Smooth muscle cell (in vitro differentiated cells): ENCODE measurements around the gene NELL1. TPM values are rescaled to one million over a fixed set of nuclear protein-coding genes. Genes with fewer than 3 reads are reported as not detected.

Experiments
- DNase-seq: peaks from one replicate; lab custom pipeline; 2025; ENCODE audit not compliant: unreplicated experiment; lab: John Stamatoyannopoulos, UW
- H2AFZ ChIP-seq: fragments of 200-600 bp; sonication (generic); 2 replicates; pipeline ENCODE4 v1.6.0; 2016; ENCODE audit warnings: antibody characterized with exemption, low read depth, mild to moderate bottlenecking
- H3F3A ChIP-seq: fragments of 200-600 bp; sonication (generic); 2 replicates; pipeline ENCODE4 v1.6.0; 2017; ENCODE audit warnings: antibody characterized with exemption, low read depth
- H3K27ac ChIP-seq: fragments of 200-600 bp; sonication (generic); 2 replicates; pipeline ENCODE4 v1.5.1; 2016; ENCODE audit warnings: low read depth, mild to moderate bottlenecking
- H3K27me3 ChIP-seq: fragments of 200-600 bp; sonication (generic); 2 replicates; pipeline ENCODE4 v1.6.1; 2016; ENCODE audit warnings: low read depth, mild to moderate bottlenecking
- H3K36me3 ChIP-seq: fragments of 200-600 bp; sonication (generic); 2 replicates; pipeline ENCODE4 v1.5.1; 2016; ENCODE audit warnings: low read depth
- H3K4me1 ChIP-seq: fragments of 200-600 bp; sonication (generic); 2 replicates; pipeline ENCODE4 v1.5.1; 2016; ENCODE audit warnings: low read depth
- H3K4me2 ChIP-seq: fragments of 200-600 bp; sonication (generic); 2 replicates; pipeline ENCODE4 v1.6.0; 2016; ENCODE audit warnings: mild to moderate bottlenecking
- H3K4me3 ChIP-seq: fragments of 200-600 bp; sonication (generic); 2 replicates; pipeline ENCODE4 v1.5.1; 2016; ENCODE audit warnings: mild to moderate bottlenecking
- H3K79me2 ChIP-seq: fragments of 200-600 bp; sonication (generic); 2 replicates; pipeline ENCODE4 v1.6.0; 2016; ENCODE audit warnings: low read depth, mild to moderate bottlenecking
- H3K9ac ChIP-seq: fragments of 200-600 bp; sonication (generic); 2 replicates; pipeline ENCODE4 v1.6.0; 2016; ENCODE audit warnings: low read depth
- H3K9me3 ChIP-seq: fragments of 200-600 bp; sonication (generic); replicated peaks from 2 replicates; pipeline ENCODE4 v1.5.1; 2016; ENCODE audit warnings: low read depth
- H4K20me1 ChIP-seq: fragments of 200-600 bp; sonication (generic); 2 replicates; pipeline ENCODE4 v1.6.0; 2016; ENCODE audit warnings: low read depth
- CTCF ChIP-seq: fragments of 200-600 bp; sonication (generic); IDR thresholded peaks from 2 replicates; pipeline ENCODE4 v1.5.1; 2017; ENCODE audit warnings: borderline replicate concordance, mild to moderate bottlenecking, antibody characterized with exemption; ENCODE audit not compliant: insufficient read depth, poor library complexity, severe bottlenecking
- WGBS: methylation state at CpG from one replicate; pipeline ENCODE4 v1.1.7; 2016; ENCODE audit warnings: low lambda C conversion rate; 5-methylcytosine and 5-hydroxymethylcytosine counted together
- polyA plus RNA-seq: library from polyadenylated mRNA; unstranded; fragments of >200 nt; fragmentation: Nextera tagmentation; extraction: Ambion mirVana; gene quantifications from 2 replicates; pipeline ENCODE4 v1.2.1, GENCODE V29; 2016
- total RNA-seq: library from RNA; depleted of rRNA; stranded (reverse); fragments of >200 nt; gene quantifications from 2 replicates; pipeline ENCODE4 v1.2.3, GENCODE V29; 2014

The NELL1 gene
- total and polyA plus RNA-seq, 2 experiments from 2014 or later = not detected

GRCh38 chr11:20712912-20713311 lies 43.5 kb downstream of the NELL1 start:
- H4K20me1 ChIP-seq = no peaks in the 10 kb centered on the region
- no peak overlapping the region for H3K4me2 ChIP-seq
- no peaks in the 10 kb centered on the region for H3K79me2 ChIP-seq
- H3K4me3 ChIP-seq = no peak overlapping the region
- no peak overlapping the region for H2AFZ ChIP-seq
- TF ChIP-seq CTCF = no peak
- H3K9ac ChIP-seq = no peak overlapping the region
- no peak for DNase-seq
- no peaks in the 10 kb centered on the region for H3K9me3 ChIP-seq
- 91% methylated on average over 3 of the region's 3 CpGs for WGBS
- H3K27ac ChIP-seq = no peak overlapping the region
- H3K36me3 ChIP-seq = no peaks in the 10 kb centered on the region
- no peaks in the 10 kb centered on the region for H3F3A ChIP-seq
- H3K4me1 ChIP-seq = no peaks in the 10 kb centered on the region
- no peaks in the 10 kb centered on the region for H3K27me3 ChIP-seq

- no peak for DNase-seq
- Histone ChIP-seq H3K36me3 (no peaks in the 10 kb centered on the region), H3K27ac (no peak overlapping the region), H3K9ac (no peak overlapping the region), H3K79me2 (no peaks in the 10 kb centered on the region), H4K20me1 (no peaks in the 10 kb centered on the region), H3K4me2 (no peak overlapping the region), H3K4me1 (no peaks in the 10 kb centered on the region), H3K4me3 (no peak overlapping the region), H3K27me3 (no peaks in the 10 kb centered on the region), H2AFZ (no peak overlapping the region), H3K9me3 (no peaks in the 10 kb centered on the region), H3F3A (no peaks in the 10 kb centered on the region)
- WGBS = 67% methylated on average over 1 of the region's 1 CpG
- TF ChIP-seq CTCF = no peak
These were observed 46.1 kb downstream of the NELL1 start for GRCh38 chr11:20715464-20715863.

GRCh38 chr11:20715931-20716330 lies 46.5 kb downstream of the NELL1 start:
- Histone ChIP-seq H3K79me2 (no peaks in the 10 kb centered on the region), H3K27ac (no peak overlapping the region), H4K20me1 (no peaks in the 10 kb centered on the region), H3F3A (no peaks in the 10 kb centered on the region), H3K4me3 (no peak overlapping the region), H2AFZ (no peak overlapping the region), H3K27me3 (no peaks in the 10 kb centered on the region), H3K9me3 (no peaks in the 10 kb centered on the region), H3K4me1 (no peaks in the 10 kb centered on the region), H3K9ac (no peak overlapping the region), H3K4me2 (no peak overlapping the region), H3K36me3 (no peaks in the 10 kb centered on the region)
- WGBS = 87% methylated on average over 3 of the region's 3 CpGs
- no peak for TF ChIP-seq CTCF
- DNase-seq = no peak

DNA sequence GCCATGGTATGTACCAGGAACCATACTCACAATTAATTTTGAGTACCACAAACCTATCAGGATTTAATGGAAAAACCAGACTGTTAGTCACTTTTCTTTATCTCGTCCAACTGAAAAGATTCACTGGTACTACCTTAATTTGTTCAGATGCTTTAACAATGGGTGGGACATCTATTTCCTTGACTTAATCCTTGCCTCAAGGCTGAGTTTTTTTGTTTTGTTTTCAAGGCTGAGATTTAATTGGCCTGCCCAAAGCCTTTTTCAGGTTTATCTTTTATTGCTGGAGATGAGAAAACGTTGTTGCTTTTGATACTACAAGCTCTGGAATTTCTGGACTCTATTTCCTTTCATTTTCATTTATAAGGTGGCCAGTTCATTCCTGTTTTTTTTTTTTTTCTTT lies 50.4 kb downstream of the NELL1 start:
- H3K36me3 ChIP-seq = no peaks in the 10 kb centered on the region
- no peak overlapping the region for H3K4me3 ChIP-seq
- no peak overlapping the region for H2AFZ ChIP-seq
- WGBS = 72% methylated on average over 2 of the region's 2 CpGs
- H3F3A ChIP-seq = no peaks in the 10 kb centered on the region
- no peak for TF ChIP-seq CTCF
- H3K9me3 ChIP-seq = no peaks in the 10 kb centered on the region
- H4K20me1 ChIP-seq = no peaks in the 10 kb centered on the region
- no peaks in the 10 kb centered on the region for H3K79me2 ChIP-seq
- no peak overlapping the region for H3K4me2 ChIP-seq
- DNase-seq = no peak
- no peak overlapping the region for H3K9ac ChIP-seq
- H3K4me1 ChIP-seq = no peaks in the 10 kb centered on the region
- H3K27ac ChIP-seq = no peak overlapping the region
- H3K27me3 ChIP-seq = no peaks in the 10 kb centered on the region
